Suprapubic skin (tissue), 4 donors: ENCODE data around the gene KIAA1755. TPM values are rescaled to one million over a fixed set of nuclear protein-coding genes. Genes with fewer than 3 reads are reported as not detected.

Experiments
- DNase-seq, 2 donors: peaks; one replicate each; pipeline ENCODE4 v3.0.0-alpha.2; 2019; ENCODE audit warnings: low spot score in 2 of 2
- H3K27ac ChIP-seq: fragments of 200-600 bp; sonication (generic); one replicate; pipeline ENCODE4 v1.5.1; 2019
- H3K27me3 ChIP-seq: fragments of 200-600 bp; sonication (generic); one replicate; pipeline ENCODE4 v1.5.1; 2019
- H3K36me3 ChIP-seq: fragments of 200-600 bp; sonication (generic); one replicate; pipeline ENCODE4 v1.5.1; 2019
- H3K4me1 ChIP-seq: fragments of 200-600 bp; sonication (generic); one replicate; pipeline ENCODE4 v1.5.1; 2019
- H3K4me3 ChIP-seq: fragments of 200-600 bp; sonication (generic); one replicate; pipeline ENCODE4 v1.5.1; 2019; ENCODE audit warnings: mild to moderate bottlenecking
- H3K9me3 ChIP-seq: fragments of 200-600 bp; sonication (generic); one replicate; pipeline ENCODE4 v1.5.1; 2019
- CTCF ChIP-seq, 2 donors: fragments of 200-600 bp in 1 of 2; fragments of 450-650 bp in 1 of 2; sonication (generic) in 1 of 2; IDR thresholded peaks; one replicate each; pipeline ENCODE4 v1.5.1; 2016 to 2019; ENCODE audit warnings: antibody characterized with exemption in 2 of 2, mild to moderate bottlenecking in 1 of 2, moderate library complexity in 1 of 2
- EP300 ChIP-seq: sonication (generic); formaldehyde crosslinking; IDR thresholded peaks from one replicate; pipeline ENCODE4 v1.6.1; 2017; ENCODE audit warnings: antibody characterized with exemption
- POLR2A ChIP-seq, 2 donors: fragments of 450-650 bp; IDR thresholded peaks; one replicate each; pipeline ENCODE4 v1.6.1; 2017; ENCODE audit warnings: antibody characterized with exemption in 2 of 2, mild to moderate bottlenecking in 2 of 2, moderate library complexity in 2 of 2
- POLR2AphosphoS5 ChIP-seq, 3 donors: sonication (generic); formaldehyde crosslinking; IDR thresholded peaks; one replicate each; pipeline ENCODE4 v1.6.1; 2017; ENCODE audit warnings: antibody characterized with exemption in 3 of 3
- WGBS: methylation state at CpG from one replicate; pipeline ENCODE4 v1.1.5; 2018; 5-methylcytosine and 5-hydroxymethylcytosine counted together
- total RNA-seq, 4 donors: library from RNA; depleted of rRNA; stranded (reverse); fragments of >200 nt; gene quantifications; one replicate each; pipeline ENCODE4 v1.1.0, GENCODE V29; 2016

The KIAA1755 gene
- total RNA-seq, 4 donors from 2014 or later = 1.2 to 3.3 (median 2.0) TPM; not detected in 1

GRCh38 chr20:38179846-38180245 lies 80.7 kb downstream of the KIAA1755 start:
- no peak overlapping the region for H3K27ac ChIP-seq
- 75% methylated on average over 6 of the region's 6 CpGs for WGBS
- H3K36me3 ChIP-seq = no peaks in the 10 kb centered on the region
- H3K4me1 ChIP-seq = no peaks in the 10 kb centered on the region
- no peak overlapping the region for H3K4me3 ChIP-seq
- no peaks in the 10 kb centered on the region for H3K27me3 ChIP-seq
- TF ChIP-seq CTCF (IDR thresholded peaks at IDR 0.05) = no peak
- TF ChIP-seq POLR2AphosphoS5 (IDR thresholded peaks at IDR 0.05) = no peak
- no peak for TF ChIP-seq EP300
- no peak for TF ChIP-seq POLR2A (IDR thresholded peaks at IDR 0.05)
- H3K9me3 ChIP-seq = no peaks in the 10 kb centered on the region
- DNase-seq = no peak

GRCh38 chr20:38178581-38178980 lies 82.0 kb downstream of the KIAA1755 start:
- no peak for DNase-seq
- H3K27ac ChIP-seq = no peak overlapping the region
- H3K36me3 ChIP-seq = no peaks in the 10 kb centered on the region
- H3K4me3 ChIP-seq = no peak overlapping the region
- no peak for TF ChIP-seq POLR2AphosphoS5 (IDR thresholded peaks at IDR 0.05)
- no peak for TF ChIP-seq POLR2A (IDR thresholded peaks at IDR 0.05)
- no peak for TF ChIP-seq EP300
- TF ChIP-seq CTCF (IDR thresholded peaks at IDR 0.05) = no peak
- peaks cover 3% of the 10 kb centered on the region for H3K4me1 ChIP-seq
- H3K9me3 ChIP-seq = no peaks in the 10 kb centered on the region
- WGBS = 89% methylated on average over 4 of the region's 4 CpGs
- no peaks in the 10 kb centered on the region for H3K27me3 ChIP-seq

GRCh38 chr20:38178065-38178491 lies 82.5 kb downstream of the KIAA1755 start:
- Histone ChIP-seq H3K4me1 (peaks cover 7% of the 10 kb centered on the region), H3K9me3 (no peaks in the 10 kb centered on the region), H3K4me3 (no peak overlapping the region), H3K27ac (no peak overlapping the region), H3K27me3 (no peaks in the 10 kb centered on the region), H3K36me3 (no peaks in the 10 kb centered on the region)
- no peak for TF ChIP-seq EP300
- no peak for TF ChIP-seq CTCF (IDR thresholded peaks at IDR 0.05)
- no peak for TF ChIP-seq POLR2A (IDR thresholded peaks at IDR 0.05)
- TF ChIP-seq POLR2AphosphoS5 (IDR thresholded peaks at IDR 0.05) = no peak
- DNase-seq = no peak
- WGBS = 82% methylated on average over 8 of the region's 8 CpGs

GRCh38 chr20:38177201-38177600 lies 83.3 kb downstream of the KIAA1755 start:
- no peaks in the 10 kb centered on the region for H3K36me3 ChIP-seq
- no peaks in the 10 kb centered on the region for H3K27me3 ChIP-seq
- H3K9me3 ChIP-seq = no peaks in the 10 kb centered on the region
- H3K4me3 ChIP-seq = no peak overlapping the region
- peaks cover 7% of the 10 kb centered on the region for H3K4me1 ChIP-seq
- TF ChIP-seq POLR2AphosphoS5 (IDR thresholded peaks at IDR 0.05) = no peak
- TF ChIP-seq EP300 = no peak
- no peak for TF ChIP-seq POLR2A (IDR thresholded peaks at IDR 0.05)
- no peak for TF ChIP-seq CTCF (IDR thresholded peaks at IDR 0.05)
- H3K27ac ChIP-seq = no peak overlapping the region
- no peak for DNase-seq
- WGBS = 86% methylated on average over 8 of the region's 9 CpGs

GRCh38 chr20:38175304-38176180 lies 85.0 kb downstream of the KIAA1755 start:
- Histone ChIP-seq H3K27me3 (no peaks in the 10 kb centered on the region), H3K36me3 (no peaks in the 10 kb centered on the region), H3K4me3 (no peak overlapping the region), H3K4me1 (peaks cover 7% of the 10 kb centered on the region), H3K9me3 (no peaks in the 10 kb centered on the region), H3K27ac (no peak overlapping the region)
- TF ChIP-seq EP300 (no peak), CTCF (IDR thresholded peaks at IDR 0.05) (no peak), POLR2A (IDR thresholded peaks at IDR 0.05) (no peak), POLR2AphosphoS5 (IDR thresholded peaks at IDR 0.05) (no peak)
- 68% methylated on average over 16 of the region's 16 CpGs for WGBS
- DNase-seq = no peak
